Cardiac fibroblast (primary cell): ENCODE results near the gene CEP170B.

ENCODE experiments used
- DNase-seq, 2 donors: peaks; one replicate each; pipeline versions ENCODE4 v3.0.0 to v3.0.0-alpha.2; 2010; ENCODE audit warnings: low read depth in 2 of 2
- H3K4me3 ChIP-seq, 2 donors: replicated peaks in 1 of 2; 1 replicate in 1 of 2; 2 replicates in 1 of 2; pipeline ENCODE4 v1.5.1; 2011; ENCODE audit warnings: low read depth in 2 of 2, low read length in 2 of 2, mild to moderate bottlenecking in 2 of 2, moderate library complexity in 1 of 2
- CTCF ChIP-seq: IDR thresholded peaks from one replicate; pipeline ENCODE4 v1.5.1; 2011; ENCODE audit warnings: low read depth, mild to moderate bottlenecking, low read length, inconsistent platforms

Gene CEP170B

GRCh38 chr14:104868811-104869572, 3.9 kb downstream of the CEP170B start:
- no peak overlapping the region for H3K4me3 ChIP-seq
- DNase-seq: no peak

GRCh38 chr14:104869669-104870367, 4.8 kb downstream of the CEP170B start:
- no peak overlapping the region for H3K4me3 ChIP-seq
- no peak for TF ChIP-seq CTCF
- DNase-seq: no peak

More at GRCh38 chr14:104868811-104869572, 3.9 kb downstream of the CEP170B start:
- no peak for TF ChIP-seq CTCF

GRCh38 chr14:104870368-104871144, 5.5 kb downstream of the CEP170B start:
- no peak for DNase-seq
- H3K4me3 ChIP-seq: no peak overlapping the region
- TF ChIP-seq CTCF: peak; percentile 41

- H3K4me3 ChIP-seq: no peak overlapping the region
- DNase-seq: no peak
- TF ChIP-seq CTCF: no peak
Observed at GRCh38 chr14:104871145-104871655, 6.1 kb downstream of the CEP170B start.

DNA sequence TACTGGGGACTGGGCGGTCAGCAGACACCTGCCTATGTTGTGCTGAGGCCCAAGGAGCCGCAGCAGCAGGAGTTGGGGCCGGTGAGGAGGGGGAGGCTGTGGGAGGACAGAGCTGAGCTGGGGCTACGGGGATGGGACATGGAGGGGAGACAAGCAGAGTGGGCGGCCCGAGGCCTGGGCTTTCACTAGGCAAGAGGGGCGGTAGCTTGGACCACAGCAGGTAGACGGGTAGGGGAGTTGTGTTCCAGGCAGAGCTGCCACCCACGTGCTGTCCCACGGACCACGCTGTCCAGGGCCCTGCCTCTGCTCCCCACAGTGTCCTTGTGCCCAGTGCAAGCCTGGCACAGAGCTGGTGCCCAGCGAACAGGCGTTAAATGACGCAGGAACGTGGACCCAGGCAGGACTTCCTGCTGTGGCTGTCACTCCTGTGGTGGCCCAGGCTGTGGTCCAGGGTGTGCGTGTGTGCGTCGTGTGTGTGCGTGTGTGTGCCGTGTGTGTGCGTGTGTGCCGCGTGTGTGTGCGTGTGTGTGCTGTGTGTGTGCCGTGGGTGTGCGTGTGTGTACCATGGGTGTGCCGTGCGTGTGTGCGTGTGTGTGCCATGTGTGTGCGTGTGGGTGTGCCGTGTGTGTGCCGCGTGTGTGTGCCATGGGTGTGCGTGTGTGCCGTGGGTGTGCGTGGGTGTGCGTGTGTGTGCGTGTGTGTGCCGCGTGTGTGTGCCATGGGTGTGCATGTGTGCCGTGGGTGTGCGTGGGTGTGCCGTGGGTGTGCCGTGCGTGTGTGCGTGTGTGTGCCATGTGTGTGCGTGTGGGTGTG, 6.8 kb downstream of the CEP170B start:
- H3K4me3 ChIP-seq: no peak overlapping the region
- no peak for TF ChIP-seq CTCF
- no peak for DNase-seq
